ENCODE results near the gene COMTD1.

- TF ChIP-seq POLR2A (IDR thresholded peaks at IDR 0.05) (no peak), CTCF (IDR thresholded peaks at IDR 0.05) (no peak)
These were observed 36.3 kb upstream of the COMTD1 start for GRCh38 chr10:75272094-75272493.

All from prostate gland (tissue), 2 donors.